Adipose tissue (tissue), 3 donors: ENCODE results near the gene PNPLA1. TPM values are rescaled to one million over a fixed set of nuclear protein-coding genes. Genes with fewer than 3 reads are reported as not detected.

ENCODE experiments used
- H3K27ac ChIP-seq: one replicate; pipeline ENCODE4 v1.5.1; 2013; ENCODE audit warnings: low read depth, low read length
- WGBS, 3 donors: extraction: QIAGEN DNeasy Blood & Tissue Kit; methylation state at CpG; one replicate each; pipeline ENCODE4 v1.1.7; 2013; 5-methylcytosine and 5-hydroxymethylcytosine counted together
- polyA plus RNA-seq, 3 donors: library from polyadenylated mRNA; stranded (reverse); fragments of 200-250 nt; gene quantifications; one replicate each; pipeline ENCODE4 v1.2.3, GENCODE V29; 2013
- donor health status: healthy with polysubstance abuse.
- donor health status: Bipolar disorder and iron deficiency.
- donor health status: healthy.

PNPLA1 gene
- under 1 TPM; 0.02 to 0.22 (median 0.15) TPM for polyA plus RNA-seq

GRCh38 chr6:36269834-36270705 is at the start of gene PNPLA1:
Gene PNPLA1, plus strand, starts transcription at chr6:36270060. Its CDS starts 400 bp downstream, at chr6:36270460.
- no peak within 1 kb of the TSS for H3K27ac ChIP-seq
- 75 to 78% (median 76%) methylated on average over 32 of the region's 32 CpGs for WGBS, 3 donors

GRCh38 chr6:36220226-36220625 is 49.6 kb upstream of the PNPLA1 start:
- no peak overlapping the region for H3K27ac ChIP-seq
- 58 to 90% (median 88%) methylated on average over 4 of the region's 4 CpGs for WGBS, 3 donors

DNA sequence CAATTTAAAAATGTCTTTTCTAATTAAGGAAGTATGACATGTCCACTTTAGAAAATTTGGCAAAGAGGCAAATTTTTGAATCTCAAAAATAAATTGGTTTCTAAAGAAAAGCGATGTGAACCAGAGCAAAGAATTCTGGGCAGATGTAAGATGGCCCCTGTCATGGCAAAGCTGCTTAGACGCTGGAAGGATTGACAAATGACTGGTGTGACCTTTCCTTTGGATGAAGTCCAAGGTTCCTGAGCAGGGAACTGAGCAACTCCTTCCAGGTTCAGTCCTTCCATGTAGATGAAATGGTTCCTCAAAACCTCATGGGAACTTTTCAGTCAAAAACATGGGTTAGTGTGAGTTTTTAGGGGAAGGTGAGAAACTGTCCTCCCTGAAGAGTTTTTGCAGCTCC is 48.2 kb upstream of the PNPLA1 start:
- 50 to 64% (median 59%) methylated on average over 2 of the region's 2 CpGs for WGBS, 3 donors
- no peak overlapping the region for H3K27ac ChIP-seq

GRCh38 chr6:36222924-36223323 is 46.9 kb upstream of the PNPLA1 start:
- WGBS, 3 donors, result 79 to 84% (median 79%) methylated on average over 4 of the region's 4 CpGs
- H3K27ac ChIP-seq, result no peak overlapping the region

- WGBS, 3 donors, result 91 to 99% (median 96%) methylated on average over 1 of the region's 1 CpG
- no peak overlapping the region for H3K27ac ChIP-seq
Measured at GRCh38 chr6:36223706-36224105, 46.2 kb upstream of the PNPLA1 start.

GRCh38 chr6:36224918-36225461 is 44.9 kb upstream of the PNPLA1 start:
- 76 to 82% (median 79%) methylated on average over 5 of the region's 5 CpGs for WGBS, 3 donors
- H3K27ac ChIP-seq, result no peak overlapping the region

GRCh38 chr6:36226438-36227047 is 43.3 kb upstream of the PNPLA1 start:
- whole genome bisulfite sequencing, 3 donors, result 79 to 96% (median 93%) methylated on average over 4 of the region's 4 CpGs
- no peak overlapping the region for H3K27ac ChIP-seq

DNA sequence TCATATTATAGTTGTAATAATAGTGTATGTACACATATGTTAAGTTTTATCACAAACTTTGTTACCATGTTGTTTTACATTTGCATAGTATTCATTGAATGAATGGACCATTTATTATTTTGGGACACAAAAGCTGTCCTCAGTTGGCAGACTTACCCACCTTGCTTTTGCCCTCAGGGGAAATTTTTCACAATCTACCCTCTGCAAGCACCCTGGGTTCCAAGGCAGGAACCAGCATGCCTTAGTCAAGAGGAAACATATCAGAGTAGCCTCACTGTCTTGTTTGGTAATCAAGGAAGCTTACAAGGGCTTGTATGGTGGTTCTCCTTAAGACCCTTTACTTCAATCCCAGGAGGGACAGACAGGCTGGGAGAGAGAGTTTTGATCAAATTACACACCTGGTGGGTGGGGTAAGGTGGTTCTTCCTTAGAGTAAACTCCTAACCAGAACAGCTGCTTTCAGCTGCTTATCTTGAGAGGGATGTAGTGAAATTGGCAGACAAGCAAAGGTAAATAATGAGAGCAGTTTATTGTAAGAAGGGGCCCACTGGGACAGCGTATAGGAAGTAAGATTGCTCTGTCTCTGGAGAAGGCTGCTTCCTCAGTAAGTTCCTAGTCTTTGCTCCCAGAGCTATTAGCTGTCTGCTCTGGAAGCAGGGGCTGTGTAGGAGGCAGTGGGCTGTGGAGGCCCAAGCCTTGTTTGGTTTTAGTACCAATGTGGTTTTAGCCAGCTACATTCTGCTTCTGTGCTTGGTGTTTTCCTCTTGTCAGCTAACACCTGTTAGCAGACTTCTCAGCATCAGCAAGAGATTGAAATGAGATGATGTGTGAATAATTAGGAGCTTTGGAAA is 42.3 kb upstream of the PNPLA1 start:
- 38 to 72% (median 63%) methylated on average over 1 of the region's 1 CpG for WGBS, 3 donors
- H3K27ac ChIP-seq, result no peak overlapping the region

GRCh38 chr6:36229223-36229622 is 40.6 kb upstream of the PNPLA1 start:
- WGBS, 3 donors, result 83 to 91% (median 90%) methylated on average over 5 of the region's 5 CpGs

GRCh38 chr6:36230371-36230770 is 39.5 kb upstream of the PNPLA1 start:
- WGBS, 3 donors, result 93 to 96% (median 96%) methylated on average over 11 of the region's 11 CpGs
- H3K27ac ChIP-seq, result no peak overlapping the region

More at GRCh38 chr6:36229223-36229622, 40.6 kb upstream of the PNPLA1 start:
- H3K27ac ChIP-seq, result no peak overlapping the region

- WGBS, 3 donors, result 71 to 86% (median 78%) methylated on average over 4 of the region's 4 CpGs
- H3K27ac ChIP-seq, result no peak overlapping the region
Measured at GRCh38 chr6:36232172-36232571, 37.7 kb upstream of the PNPLA1 start.

GRCh38 chr6:36235309-36235708 is 34.6 kb upstream of the PNPLA1 start:
- WGBS, 3 donors, result 39 to 51% (median 45%) methylated on average over 3 of the region's 3 CpGs
- H3K27ac ChIP-seq, result no peak overlapping the region

DNA sequence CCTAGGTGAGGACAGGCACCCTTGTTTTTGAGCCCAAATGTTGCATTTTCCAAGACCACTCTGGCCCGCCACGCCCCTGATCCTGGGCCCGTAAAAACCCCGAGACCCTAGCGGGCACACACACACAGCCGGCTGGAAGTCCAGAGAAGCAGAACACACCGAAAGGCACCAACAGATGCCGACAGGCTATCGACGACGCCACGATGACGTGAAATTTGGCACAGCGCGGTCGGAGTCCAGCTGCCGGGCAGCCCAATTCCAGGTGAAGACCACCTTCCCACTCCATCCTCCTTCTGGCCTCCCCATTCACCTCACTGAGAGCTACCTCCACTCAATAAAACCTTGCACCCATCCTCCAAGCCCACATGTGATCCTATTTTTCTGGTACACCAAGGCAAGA is 34.0 kb upstream of the PNPLA1 start:
- 92 to 98% (median 97%) methylated on average over 17 of the region's 17 CpGs for WGBS, 3 donors
- H3K27ac ChIP-seq, result no peak overlapping the region

- 41 to 83% (median 82%) methylated on average over 5 of the region's 5 CpGs for WGBS, 3 donors
- no peak overlapping the region for H3K27ac ChIP-seq
Measured at GRCh38 chr6:36239774-36240173, 30.1 kb upstream of the PNPLA1 start.

DNA sequence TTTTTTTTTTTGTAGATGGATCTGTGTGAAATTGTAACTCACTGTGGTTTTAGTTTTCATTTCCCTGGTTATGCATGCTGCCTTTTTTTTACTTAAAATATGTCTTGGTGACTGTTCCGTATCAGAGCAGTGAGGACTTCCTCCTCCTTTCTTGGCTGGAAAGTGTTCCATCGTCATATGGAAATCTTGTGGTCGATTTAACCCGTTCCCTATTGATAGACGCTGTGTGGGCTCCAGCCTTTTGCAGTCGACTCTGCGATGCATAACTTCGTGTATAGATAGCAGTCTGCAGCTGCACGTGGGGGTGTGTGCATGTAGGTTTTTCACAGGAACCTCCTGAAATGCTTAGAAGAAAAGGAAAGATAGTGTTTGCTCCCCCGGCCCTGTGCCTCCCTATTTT is 28.1 kb upstream of the PNPLA1 start:
- 12 to 52% (median 18%) methylated on average over 10 of the region's 10 CpGs for WGBS, 3 donors
- H3K27ac ChIP-seq, result no peak overlapping the region

DNA sequence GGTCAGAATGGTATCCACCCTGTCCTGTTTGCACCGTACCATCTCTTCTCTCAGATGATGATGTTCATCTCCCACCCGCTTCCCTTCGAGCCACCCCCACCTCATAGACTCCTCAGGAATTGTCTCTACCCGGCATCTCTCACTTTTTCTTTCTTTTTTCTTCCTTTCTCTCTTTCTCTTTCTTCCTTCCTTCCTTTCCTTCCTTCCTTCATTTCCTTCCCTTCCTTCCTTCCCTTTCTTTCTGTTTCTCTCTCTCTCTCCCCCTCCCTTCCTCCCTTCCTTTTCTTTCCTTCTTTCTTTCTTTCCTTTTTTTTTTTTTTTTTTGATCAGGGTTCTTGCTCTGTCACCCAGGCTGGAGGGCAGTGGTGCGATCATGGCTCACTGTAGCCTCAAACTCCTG is 27.7 kb upstream of the PNPLA1 start:
- no peak overlapping the region for H3K27ac ChIP-seq
- 58 to 83% (median 63%) methylated on average over 5 of the region's 5 CpGs for WGBS, 3 donors

- WGBS, 3 donors, result 83 to 89% (median 86%) methylated on average over 4 of the region's 4 CpGs
- no peak overlapping the region for H3K27ac ChIP-seq
Measured at GRCh38 chr6:36242626-36243025, 27.2 kb upstream of the PNPLA1 start.

GRCh38 chr6:36243562-36244212 is 26.2 kb upstream of the PNPLA1 start:
- WGBS, 3 donors, result 68 to 79% (median 77%) methylated on average over 3 of the region's 3 CpGs
- H3K27ac ChIP-seq, result no peak overlapping the region
